Body of pancreas (tissue), 4 donors: Measurements from ENCODE around the gene GNAO1.

Experiments
- CTCF ChIP-seq, 7 experiments: fragments of 450-650 bp in 4 of 7; fragments of 200-600 bp in 3 of 7; sonication (generic) in 3 of 7; IDR thresholded peaks; one replicate each; pipeline ENCODE4 v1.5.1; 2016 to 2019; ENCODE audit warnings: antibody characterized with exemption in 7 of 7
- POLR2A ChIP-seq, 3 donors: fragments of 450-650 bp; IDR thresholded peaks; one replicate each; pipeline ENCODE4 v1.6.1; 2016; ENCODE audit warnings: antibody characterized with exemption in 3 of 3, mild to moderate bottlenecking in 2 of 3

GRCh38 chr16:56303066-56303715 is 111.9 kb downstream of the GNAO1 start:
- TF ChIP-seq CTCF (IDR thresholded peaks at IDR 0.05), result no peak
- TF ChIP-seq POLR2A (IDR thresholded peaks at IDR 0.05), result no peak
